KMS-11 (cell line): ENCODE results near the gene SLC35F2.
A peak's percentile ranks its signal among the peaks of the same experiment; 100 is the strongest.

Source experiments
- H2AFZ ChIP-seq: fragments of 200-600 bp; sonication (generic); 2 replicates; pipeline ENCODE4 v1.6.1; 2016; ENCODE audit warnings: antibody characterized with exemption, mixed run types, low read depth
- H3K27ac ChIP-seq: fragments of 200-600 bp; sonication (generic); 2 replicates; pipeline ENCODE4 v1.6.1; 2016; ENCODE audit warnings: mild to moderate bottlenecking, mixed run types
- H3K27me3 ChIP-seq: fragments of 200-600 bp; sonication (generic); 2 replicates; pipeline ENCODE4 v1.6.1; 2017; ENCODE audit warnings: mild to moderate bottlenecking, low read depth, mixed run types, moderate library complexity; ENCODE audit not compliant: insufficient read depth
- H3K36me3 ChIP-seq: fragments of 200-600 bp; sonication (generic); 2 replicates; pipeline ENCODE4 v1.6.1; 2017; ENCODE audit warnings: mild to moderate bottlenecking, mixed run types; ENCODE audit not compliant: insufficient read depth
- H3K4me1 ChIP-seq: fragments of 200-600 bp; sonication (generic); 2 replicates; pipeline ENCODE4 v1.6.1; 2016; ENCODE audit warnings: mild to moderate bottlenecking, low read depth, mixed run types; ENCODE audit not compliant: poor library complexity, severe bottlenecking
- H3K4me2 ChIP-seq: fragments of 200-600 bp; sonication (generic); 2 replicates; pipeline ENCODE4 v1.7.0; 2016; ENCODE audit warnings: mild to moderate bottlenecking, mixed run types
- H3K4me3 ChIP-seq: fragments of 200-600 bp; sonication (generic); IDR thresholded peaks from 2 replicates; pipeline ENCODE4 v1.6.1; 2017; ENCODE audit warnings: low read depth, low read length, mixed read lengths; ENCODE audit not compliant: insufficient read depth
- H3K79me2 ChIP-seq: fragments of 200-600 bp; sonication (generic); 2 replicates; pipeline ENCODE4 v1.6.1; 2016; ENCODE audit warnings: low read depth, mixed run types; ENCODE audit not compliant: insufficient read depth
- H3K9ac ChIP-seq: fragments of 200-600 bp; sonication (generic); 2 replicates; pipeline ENCODE4 v1.6.1; 2016; ENCODE audit warnings: mild to moderate bottlenecking, mixed run types
- H4K20me1 ChIP-seq: fragments of 200-600 bp; sonication (generic); 2 replicates; pipeline ENCODE4 v1.6.1; 2016; ENCODE audit warnings: mild to moderate bottlenecking, mixed run types; ENCODE audit not compliant: insufficient read depth
- TF ChIP-seq, protein P1 (sequence below): fragments of 200-600 bp; sonication (generic); conservative IDR thresholded peaks from 2 replicates; pipeline ENCODE4 v1.6.1; 2017; ENCODE audit warnings: low read depth, mild to moderate bottlenecking, antibody characterized with exemption, low read length, moderate library complexity, mixed read lengths

Gene SLC35F2

GRCh38 chr11:107743191-107743590 lies 115.4 kb downstream of the SLC35F2 start:
- Histone ChIP-seq H3K4me2 (no peak overlapping the region), H3K4me3 (no peak overlapping the region), H3K27me3 (no peaks in the 10 kb centered on the region), H3K36me3 (no peaks in the 10 kb centered on the region), H3K27ac (no peak overlapping the region), H2AFZ (no peak overlapping the region), H3K4me1 (no peaks in the 10 kb centered on the region), H4K20me1 (no peaks in the 10 kb centered on the region), H3K79me2 (no peaks in the 10 kb centered on the region), H3K9ac (no peak overlapping the region)
- TF ChIP-seq, protein P1, sequence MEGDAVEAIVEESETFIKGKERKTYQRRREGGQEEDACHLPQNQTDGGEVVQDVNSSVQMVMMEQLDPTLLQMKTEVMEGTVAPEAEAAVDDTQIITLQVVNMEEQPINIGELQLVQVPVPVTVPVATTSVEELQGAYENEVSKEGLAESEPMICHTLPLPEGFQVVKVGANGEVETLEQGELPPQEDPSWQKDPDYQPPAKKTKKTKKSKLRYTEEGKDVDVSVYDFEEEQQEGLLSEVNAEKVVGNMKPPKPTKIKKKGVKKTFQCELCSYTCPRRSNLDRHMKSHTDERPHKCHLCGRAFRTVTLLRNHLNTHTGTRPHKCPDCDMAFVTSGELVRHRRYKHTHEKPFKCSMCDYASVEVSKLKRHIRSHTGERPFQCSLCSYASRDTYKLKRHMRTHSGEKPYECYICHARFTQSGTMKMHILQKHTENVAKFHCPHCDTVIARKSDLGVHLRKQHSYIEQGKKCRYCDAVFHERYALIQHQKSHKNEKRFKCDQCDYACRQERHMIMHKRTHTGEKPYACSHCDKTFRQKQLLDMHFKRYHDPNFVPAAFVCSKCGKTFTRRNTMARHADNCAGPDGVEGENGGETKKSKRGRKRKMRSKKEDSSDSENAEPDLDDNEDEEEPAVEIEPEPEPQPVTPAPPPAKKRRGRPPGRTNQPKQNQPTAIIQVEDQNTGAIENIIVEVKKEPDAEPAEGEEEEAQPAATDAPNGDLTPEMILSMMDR = no peak

DNA sequence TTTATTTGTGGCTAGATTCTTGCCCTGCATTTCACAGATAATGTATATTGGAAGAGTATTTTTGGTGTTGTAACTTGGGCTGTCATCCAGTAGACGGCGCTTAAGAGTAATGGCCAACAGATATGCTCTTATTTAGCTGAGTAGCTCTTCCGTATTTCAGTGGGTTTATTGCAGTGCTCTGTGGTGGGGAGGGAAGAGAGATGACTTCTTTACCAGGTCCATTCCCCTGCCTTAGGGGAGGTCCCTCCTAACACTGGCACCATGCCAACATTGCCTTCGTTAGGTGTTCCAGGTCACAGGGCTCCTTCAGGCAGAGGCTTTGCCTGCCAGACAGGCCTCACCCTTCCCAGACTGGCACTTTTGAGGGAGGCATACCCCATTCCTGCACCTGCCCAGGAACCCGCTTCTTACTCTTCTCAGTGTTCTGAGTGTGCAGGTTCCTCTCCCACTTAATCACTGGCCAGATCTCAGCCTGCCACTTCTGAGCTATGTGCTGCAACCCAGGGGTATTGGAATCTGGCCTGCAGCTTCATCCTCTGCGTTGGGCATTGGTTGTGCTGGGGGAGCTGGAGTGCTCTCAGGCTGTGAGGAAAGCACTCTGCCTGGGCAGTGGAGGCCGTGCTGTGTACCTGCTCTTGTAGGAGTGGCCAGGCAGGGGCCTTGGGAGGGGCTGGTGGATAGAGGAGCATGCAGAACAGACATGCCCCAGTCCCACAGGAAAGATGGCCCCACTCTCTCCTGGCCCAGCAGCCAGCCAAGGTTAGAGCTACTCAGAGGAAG lies 117.4 kb downstream of the SLC35F2 start:
- H3K79me2 ChIP-seq = no peaks in the 10 kb centered on the region
- no peak overlapping the region for H2AFZ ChIP-seq
- H3K27ac ChIP-seq = no peak overlapping the region
- no peaks in the 10 kb centered on the region for H3K27me3 ChIP-seq
- no peaks in the 10 kb centered on the region for H3K36me3 ChIP-seq
- no peaks in the 10 kb centered on the region for H3K4me1 ChIP-seq
- TF ChIP-seq, protein P1 = peak; percentile 55
- no peaks in the 10 kb centered on the region for H4K20me1 ChIP-seq
- no peak overlapping the region for H3K4me3 ChIP-seq
- no peak overlapping the region for H3K9ac ChIP-seq
- no peak overlapping the region for H3K4me2 ChIP-seq
